GM12801 (cell line): Measurements from ENCODE around the gene GJA1.

Experiments
- CTCF ChIP-seq: IDR thresholded peaks from one replicate; pipeline ENCODE4 v1.5.1; 2011; ENCODE audit warnings: control low read depth; ENCODE audit not compliant: insufficient read length; ENCODE audit errors: extremely low read depth

The GJA1 gene

GRCh38 chr6:121441477-121441876, 6.0 kb downstream of the GJA1 start:
- TF ChIP-seq CTCF, result no peak

- no peak for TF ChIP-seq CTCF
Observed at GRCh38 chr6:121442576-121442975, 7.1 kb downstream of the GJA1 start.

GRCh38 chr6:121443971-121444541, 8.6 kb downstream of the GJA1 start:
- no peak for TF ChIP-seq CTCF

- TF ChIP-seq CTCF, result no peak
Observed at GRCh38 chr6:121449331-121449730, 13.9 kb downstream of the GJA1 start.

- no peak for TF ChIP-seq CTCF
Observed at GRCh38 chr6:121450242-121450641, 14.8 kb downstream of the GJA1 start.

GRCh38 chr6:121451250-121451649, 15.8 kb downstream of the GJA1 start:
- no peak for TF ChIP-seq CTCF

GRCh38 chr6:121453191-121453590, 17.7 kb downstream of the GJA1 start:
- no peak for TF ChIP-seq CTCF
